Stomach (tissue), 9 donors: ENCODE measurements around the gene CXCL14. TPM values are rescaled to one million over a fixed set of nuclear protein-coding genes. Genes with fewer than 3 reads are reported as not detected.

Experiments used
- DNase-seq, 2 donors: peaks; one replicate each; pipeline versions ENCODE4 v3.0.0 to v3.0.0-alpha.2; 2013 to 2019
- H3K27ac ChIP-seq, 5 donors: fragments of 200-600 bp in 4 of 5; sonication (generic) in 4 of 5; one replicate each; pipeline ENCODE4 v1.5.1; 2013 to 2019; ENCODE audit warnings: mild to moderate bottlenecking in 1 of 5, moderate library complexity in 1 of 5
- H3K27me3 ChIP-seq, 3 donors: fragments of 200-600 bp; sonication (generic); one replicate each; pipeline ENCODE4 v1.5.1; 2017 to 2019; ENCODE audit warnings: mixed run types in 1 of 3
- H3K36me3 ChIP-seq, 4 donors: fragments of 200-600 bp; sonication (generic); 1 replicate in 3 of 4; 2 replicates in 1 of 4; pipeline ENCODE4 v1.5.1; 2016 to 2019
- H3K4me1 ChIP-seq, 4 donors: fragments of 200-600 bp; sonication (generic); one replicate each; pipeline ENCODE4 v1.5.1; 2016 to 2019
- H3K4me3 ChIP-seq, 4 donors: fragments of 200-600 bp; sonication (generic) in 3 of 4; one replicate each; pipeline ENCODE4 v1.5.1; 2016 to 2019; ENCODE audit warnings: mild to moderate bottlenecking in 1 of 4
- H3K9me3 ChIP-seq, 4 donors: fragments of 200-600 bp; sonication (generic); one replicate each; pipeline ENCODE4 v1.5.1; 2016 to 2019
- CTCF ChIP-seq, 7 experiments: fragments of 450-650 bp in 4 of 7; fragments of 200-600 bp in 3 of 7; sonication (generic) in 3 of 7; IDR thresholded peaks; one replicate each; pipeline ENCODE4 v1.5.1; 2016 to 2019; ENCODE audit warnings: antibody characterized with exemption in 7 of 7, control low read depth in 2 of 7, mild to moderate bottlenecking in 1 of 7
- EP300 ChIP-seq: sonication (generic); formaldehyde crosslinking; IDR thresholded peaks from one replicate; pipeline ENCODE4 v1.6.1; 2017; ENCODE audit warnings: antibody characterized with exemption
- POLR2A ChIP-seq, 4 donors: fragments of 450-650 bp; IDR thresholded peaks; one replicate each; pipeline ENCODE4 v1.6.1; 2016; ENCODE audit warnings: antibody characterized with exemption in 4 of 4, control low read depth in 2 of 4, mild to moderate bottlenecking in 1 of 4, moderate library complexity in 1 of 4
- POLR2AphosphoS5 ChIP-seq, 3 donors: sonication (generic); formaldehyde crosslinking; IDR thresholded peaks; one replicate each; pipeline ENCODE4 v1.6.1; 2016; ENCODE audit warnings: antibody characterized with exemption in 3 of 3
- WGBS, 5 donors: extraction: QIAGEN DNeasy Blood & Tissue Kit in 3 of 5; methylation state at CpG; one replicate each; pipeline versions ENCODE4 v1.1.5 to v1.1.7; 2013 to 2018; 5-methylcytosine and 5-hydroxymethylcytosine counted together
- intact Hi-C: fragments of 100-400 bp; cut with DNase I; formaldehyde crosslinking; loops from one replicate; pipeline ENCODE4 v1.15.1; 2023; ENCODE audit warnings: low total_unique reads
- polyA plus RNA-seq, 3 donors: library from polyadenylated mRNA; stranded (reverse); fragments of 200-250 nt; gene quantifications; one replicate each; pipeline ENCODE4 v1.2.3, GENCODE V29; 2013
- total RNA-seq, 5 donors: library from RNA; depleted of rRNA; stranded (reverse); fragments of >200 nt; gene quantifications; one replicate each; pipeline versions ENCODE4 v1.1.0 to v1.2.3, GENCODE V29; 2014 to 2016
- donor health status: healthy with polysubstance abuse.
- donor health status: Bipolar disorder and iron deficiency.
- donor health status: healthy.

Gene CXCL14
- total and polyA plus RNA-seq, 8 donors: 12.7 to 82.0 (median 32.1) TPM; not detected in 2

GRCh38 chr5:135587721-135588663, 9.2 kb upstream of the CXCL14 start:
- Histone ChIP-seq H3K36me3 (no peaks in the 10 kb centered on the region), H3K27me3 (peaks cover 0 to 19% (median 12%) of the 10 kb centered on the region in 3 donors), H3K9me3 (no peaks in the 10 kb centered on the region), H3K4me3 (no peak overlapping the region), H3K27ac (no peak overlapping the region), H3K4me1 (no peaks in the 10 kb centered on the region)
- intact Hi-C loops: no loop called here
- TF ChIP-seq EP300 (no peak), CTCF (IDR thresholded peaks at IDR 0.05) (no peak), POLR2AphosphoS5 (IDR thresholded peaks at IDR 0.05) (no peak), POLR2A (IDR thresholded peaks at IDR 0.05) (no peak)
- WGBS, 5 donors: 66 to 78% (median 72%) methylated on average over 17 of the region's 17 CpGs
- no peak for DNase-seq

DNA sequence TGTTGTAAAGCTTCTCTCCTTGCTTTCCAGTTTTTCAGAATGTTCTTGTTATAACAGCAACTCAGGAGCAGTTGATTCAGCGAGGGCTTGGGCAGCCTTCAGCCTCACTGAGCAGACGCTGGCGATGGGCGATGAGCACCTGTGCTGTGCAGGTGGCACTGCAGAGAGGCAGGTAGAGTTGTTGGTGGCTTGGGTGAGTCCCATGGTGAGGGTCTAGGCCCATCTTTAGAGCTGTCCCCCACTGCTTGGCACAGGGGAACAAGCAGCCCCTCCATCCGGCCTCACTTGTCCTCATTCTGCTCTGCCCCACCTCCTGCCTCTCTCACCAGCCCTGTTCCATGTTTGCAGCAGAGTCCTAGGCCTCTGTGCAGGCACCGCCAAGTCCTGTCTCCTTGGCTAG, 6.1 kb upstream of the CXCL14 start:
- TF ChIP-seq POLR2AphosphoS5 (IDR thresholded peaks at IDR 0.05): no peak
- intact Hi-C loops: no loop called here
- H3K9me3 ChIP-seq: no peaks in the 10 kb centered on the region
- H3K4me3 ChIP-seq: no peak overlapping the region
- no peak for DNase-seq
- H3K36me3 ChIP-seq: no peaks in the 10 kb centered on the region
- H3K27ac ChIP-seq: no peak overlapping the region
- no peaks in the 10 kb centered on the region for H3K4me1 ChIP-seq
- WGBS, 5 donors: 83 to 94% (median 88%) methylated on average over 6 of the region's 6 CpGs
- H3K27me3 ChIP-seq: peaks cover 0 to 42% (median 12%) of the 10 kb centered on the region in 3 donors

DNA sequence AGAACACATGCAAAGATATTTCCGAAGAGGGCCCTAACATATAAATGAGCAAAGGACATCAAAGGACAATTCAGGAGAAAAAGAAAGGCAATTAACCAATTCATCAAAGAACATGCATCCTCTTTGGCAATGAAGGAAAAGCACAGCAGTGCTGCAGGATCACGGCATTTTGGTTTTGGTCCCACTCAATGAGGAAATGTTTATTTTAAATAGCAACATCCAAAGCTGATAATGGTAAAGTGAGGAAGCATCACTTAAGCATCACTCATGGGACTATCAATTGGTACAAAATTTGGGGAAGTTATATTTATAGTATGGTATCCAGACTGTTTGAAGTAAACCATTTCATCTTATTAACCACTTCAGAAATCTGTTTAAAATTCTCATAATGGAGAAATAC, 5.5 kb upstream of the CXCL14 start:
- Histone ChIP-seq H3K27me3 (peaks cover 0 to 48% (median 17%) of the 10 kb centered on the region in 3 donors), H3K4me3 (no peak overlapping the region), H3K27ac (no peak overlapping the region), H3K4me1 (peaks cover 0 to under 1% (median under 1%) of the 10 kb centered on the region in 4 donors), H3K36me3 (no peaks in the 10 kb centered on the region), H3K9me3 (no peaks in the 10 kb centered on the region)
- no peak for DNase-seq
- intact Hi-C loops: no loop called here
- WGBS, 5 donors: 71 to 84% (median 81%) methylated on average over 2 of the region's 2 CpGs
- TF ChIP-seq POLR2AphosphoS5 (IDR thresholded peaks at IDR 0.05) (no peak), POLR2A (IDR thresholded peaks at IDR 0.05) (no peak), EP300 (no peak), CTCF (IDR thresholded peaks at IDR 0.05) (no peak)

GRCh38 chr5:135582099-135582781, 3.4 kb upstream of the CXCL14 start:
- no peak for DNase-seq
- no peaks in the 10 kb centered on the region for H3K9me3 ChIP-seq
- H3K36me3 ChIP-seq: no peaks in the 10 kb centered on the region
- peaks cover 4 to 69% (median 34%) of the 10 kb centered on the region in 3 donors for H3K27me3 ChIP-seq
- H3K4me3 ChIP-seq: no peak overlapping the region
- H3K27ac ChIP-seq: no peak overlapping the region
- intact Hi-C loops: loop anchor here (2.0 kb wide), 1 partner anchor 75 kb away; no protein-coding TSS in a partner anchor
- 54 to 72% (median 65%) methylated on average over 6 of the region's 6 CpGs for WGBS, 5 donors
- peaks cover 0 to 14% (median 6%) of the 10 kb centered on the region in 4 donors for H3K4me1 ChIP-seq
- TF ChIP-seq EP300 (no peak), POLR2AphosphoS5 (IDR thresholded peaks at IDR 0.05) (no peak), CTCF (IDR thresholded peaks at IDR 0.05) (no peak), POLR2A (IDR thresholded peaks at IDR 0.05) (no peak)
